CD4-positive, alpha-beta T cell treated with Interleukin-4 for 4 hours (primary cell): ENCODE measurements around the gene PRKG1.

ENCODE experiments used
- DNase-seq: peaks from one replicate; pipeline ENCODE4 v3.0.0-alpha.2; 2020

Gene PRKG1

DNA sequence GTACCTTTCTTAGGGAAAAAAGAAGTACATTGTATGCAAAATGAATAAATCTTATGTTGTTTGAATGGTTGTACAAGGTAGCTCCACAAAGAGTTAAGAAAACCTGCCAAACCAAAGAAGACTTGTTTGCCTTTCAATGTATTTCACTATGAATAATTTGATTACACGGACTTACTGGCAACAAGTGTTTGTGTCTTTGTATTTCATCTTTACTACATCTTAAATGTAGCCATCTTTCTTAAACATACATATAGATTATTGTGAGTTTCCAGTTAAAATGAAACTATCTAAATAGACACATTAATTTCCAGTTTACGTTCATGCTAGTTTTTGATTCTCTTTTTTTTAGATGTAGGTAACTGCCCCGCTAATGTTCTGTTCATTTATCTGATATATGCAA, 2.8 kb downstream of the PRKG1 start:
- no peak for DNase-seq

DNA sequence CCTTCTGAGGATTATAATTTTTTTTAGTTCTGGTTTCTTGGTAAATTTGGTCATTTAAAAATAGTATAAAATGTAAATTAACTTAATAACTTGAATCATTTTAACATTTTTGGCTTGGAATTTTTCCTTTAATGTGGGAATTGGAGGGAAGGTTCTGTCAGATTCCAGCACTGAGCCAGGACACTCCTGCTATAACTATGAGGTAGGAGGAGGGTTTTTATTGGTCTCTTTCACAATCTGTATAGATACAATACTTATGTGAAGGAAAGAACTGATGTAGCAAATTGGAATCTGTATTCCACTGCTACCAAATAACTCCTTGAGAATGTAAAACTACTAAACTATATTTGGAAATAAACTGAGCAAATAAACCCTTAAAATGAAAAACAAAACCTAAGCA, 3.2 kb downstream of the PRKG1 start:
- no peak for DNase-seq

DNA sequence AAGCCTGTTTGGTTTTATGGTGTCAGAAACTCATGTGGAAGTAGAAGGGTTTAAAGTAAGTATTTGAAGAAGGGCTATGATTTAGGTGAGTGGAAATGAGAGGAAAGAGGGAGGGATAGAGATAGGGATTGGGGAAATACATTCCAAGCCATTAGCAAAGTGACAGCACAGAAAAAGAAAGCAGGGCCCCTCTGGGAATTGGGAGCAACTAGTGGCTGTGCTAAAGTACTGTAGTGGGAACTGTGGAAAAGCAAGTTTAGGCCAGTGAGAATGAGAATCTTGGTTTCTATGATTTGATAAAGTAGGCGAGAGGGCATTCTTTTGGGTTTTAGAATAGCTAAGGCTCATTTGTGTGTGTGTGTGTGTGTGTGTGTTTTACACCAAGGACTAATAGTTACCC, 5.0 kb downstream of the PRKG1 start:
- no peak for DNase-seq

DNA sequence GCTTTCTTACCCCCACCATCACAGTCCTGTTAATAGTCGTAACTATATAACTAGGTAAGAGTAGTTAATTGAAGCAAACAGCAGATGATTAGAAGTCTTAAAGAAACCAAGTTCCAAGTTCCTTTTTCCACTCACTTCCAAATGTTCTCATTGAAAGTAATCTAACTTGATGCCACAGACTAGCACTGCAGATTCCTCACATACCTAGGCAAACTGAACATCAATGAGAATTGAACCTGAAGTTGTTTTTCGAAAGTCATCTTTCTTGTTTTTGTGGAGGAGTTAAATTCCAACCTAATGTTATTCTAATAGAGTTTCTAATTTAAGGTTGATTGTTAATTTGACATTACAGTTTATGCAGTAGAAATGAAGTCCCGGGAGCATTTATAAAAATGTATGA, 5.5 kb downstream of the PRKG1 start:
- no peak for DNase-seq

DNA sequence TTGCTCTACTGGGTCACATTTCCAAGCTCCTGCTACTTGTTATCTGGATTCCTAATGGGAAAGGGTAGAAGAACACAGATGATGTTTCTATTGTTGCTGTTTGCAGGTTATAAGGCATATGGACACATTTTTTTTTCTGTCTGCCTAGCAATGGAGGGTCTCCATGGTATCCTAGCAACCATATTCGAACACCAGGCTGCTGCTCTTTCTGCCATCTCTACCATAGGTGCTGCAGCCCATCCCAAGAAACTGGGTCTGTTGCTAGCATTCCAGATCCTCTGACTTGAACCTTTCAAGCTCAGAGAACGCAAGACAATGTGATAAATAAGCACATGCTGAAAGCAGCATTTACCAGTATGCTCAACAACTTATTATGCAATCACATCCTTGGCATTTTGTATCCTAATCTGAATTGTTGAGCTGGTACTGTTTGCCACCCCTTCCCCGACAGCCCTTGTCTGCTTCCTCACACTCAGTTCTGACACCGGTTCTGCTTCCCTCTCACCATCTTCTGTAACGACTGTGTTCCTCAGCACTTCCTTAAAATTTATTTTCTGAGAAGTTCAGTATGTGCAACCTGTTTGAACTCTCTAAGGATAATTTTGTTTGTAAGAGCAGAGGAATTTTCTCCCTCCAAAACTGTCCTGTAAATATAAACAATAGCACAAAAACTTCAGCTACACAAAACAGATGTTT, 6.2 kb downstream of the PRKG1 start:
- DNase-seq: no peak

DNA sequence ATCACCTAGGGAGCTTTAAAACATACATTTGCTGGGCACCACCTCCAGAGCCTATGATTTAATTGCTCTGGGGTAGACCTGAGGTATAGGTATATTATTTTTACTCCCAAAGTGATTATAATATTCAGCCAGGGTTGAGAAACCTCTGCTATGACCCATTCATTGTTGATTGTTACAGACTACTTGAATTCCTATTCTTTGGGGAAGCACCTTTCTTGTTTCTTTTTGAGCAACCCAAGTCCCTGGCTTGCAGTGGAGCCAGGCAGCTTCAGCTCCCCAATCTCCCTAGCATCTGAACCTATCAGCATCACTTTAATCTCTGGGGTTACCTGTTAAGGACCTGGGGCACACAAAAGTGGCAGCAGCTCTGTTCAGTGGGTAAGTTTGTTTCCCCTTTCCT, 8.6 kb downstream of the PRKG1 start:
- DNase-seq: no peak

DNA sequence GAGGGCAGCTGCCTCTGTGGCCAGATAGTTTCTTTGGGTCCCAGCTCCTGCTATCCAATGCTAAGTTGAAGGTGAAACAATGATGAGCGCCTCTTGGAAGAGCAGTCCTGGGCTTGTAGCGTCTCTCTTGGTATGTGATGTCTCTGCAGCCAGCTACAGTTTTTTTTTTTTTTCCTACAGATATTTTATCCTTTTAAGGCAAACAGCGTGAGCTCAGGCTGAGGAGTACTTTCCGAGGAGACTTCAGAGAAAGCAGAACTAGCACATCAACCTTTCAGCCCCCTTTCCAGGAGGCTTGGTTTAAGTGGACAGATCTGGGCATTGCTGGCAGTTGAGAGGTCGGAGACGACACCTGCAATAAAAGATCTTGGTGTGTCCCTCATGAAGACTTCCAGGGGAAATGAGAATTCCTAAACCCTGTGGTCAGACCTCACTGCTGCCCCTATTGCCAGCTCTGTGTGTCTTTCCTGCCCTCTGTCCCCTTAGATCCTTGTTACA, 9.1 kb downstream of the PRKG1 start:
- no peak for DNase-seq

DNA sequence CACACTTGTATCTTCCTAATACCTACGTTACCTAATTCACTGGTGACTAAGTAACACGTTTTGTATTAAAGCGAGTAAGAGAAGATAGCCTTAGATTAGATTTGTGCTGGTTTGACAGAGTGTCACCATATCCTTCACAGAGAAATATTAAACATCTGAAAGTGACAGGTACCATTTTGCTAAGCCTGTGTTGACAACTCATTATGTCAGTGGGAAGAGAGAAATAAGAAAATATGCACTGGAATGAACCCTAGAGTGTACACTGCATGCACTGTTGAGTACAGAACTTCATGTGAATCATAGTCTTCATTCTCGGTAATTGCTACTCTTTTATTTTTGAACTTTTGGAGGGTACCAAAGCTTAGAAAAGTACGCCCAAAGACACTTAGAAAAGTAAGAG, 10.9 kb downstream of the PRKG1 start:
- DNase-seq: no peak

DNA sequence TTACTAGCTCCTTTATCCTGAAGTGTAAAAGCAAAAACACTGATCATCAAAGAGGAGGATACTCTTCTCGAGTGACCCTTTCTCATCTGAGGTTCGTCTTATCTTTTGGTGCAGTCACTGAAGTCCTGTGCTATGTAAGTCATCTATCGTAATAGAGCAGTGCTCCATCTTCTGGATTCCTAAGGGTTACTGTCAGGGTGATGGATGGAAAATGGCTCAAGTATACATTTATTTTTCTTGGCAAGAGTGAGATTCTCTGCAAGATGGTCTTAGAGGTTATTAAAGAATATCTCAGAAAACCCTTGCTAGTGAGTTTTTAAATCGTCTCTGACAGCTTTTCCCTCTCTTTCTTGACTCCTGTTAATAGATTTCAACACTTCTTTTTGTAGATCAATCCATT, 12.4 kb downstream of the PRKG1 start:
- no peak for DNase-seq

DNA sequence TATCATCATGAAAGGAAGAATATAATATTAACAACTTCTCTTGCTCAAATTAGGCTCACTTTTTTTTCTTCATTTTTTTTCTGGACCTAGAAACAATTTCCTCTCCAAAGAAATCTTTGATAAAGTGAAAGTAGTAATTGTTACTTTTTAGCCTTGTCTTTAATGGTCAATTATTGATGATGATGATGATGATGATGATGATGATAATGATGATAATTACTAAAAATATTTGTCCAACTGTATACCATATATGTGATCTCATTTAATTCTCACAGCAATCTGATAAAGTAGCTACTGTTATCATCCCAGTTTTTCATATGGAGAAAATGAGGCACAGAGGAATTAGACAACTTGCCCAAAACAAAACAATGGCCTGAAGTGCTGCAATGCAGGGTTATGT, 12.8 kb downstream of the PRKG1 start:
- DNase-seq: no peak

DNA sequence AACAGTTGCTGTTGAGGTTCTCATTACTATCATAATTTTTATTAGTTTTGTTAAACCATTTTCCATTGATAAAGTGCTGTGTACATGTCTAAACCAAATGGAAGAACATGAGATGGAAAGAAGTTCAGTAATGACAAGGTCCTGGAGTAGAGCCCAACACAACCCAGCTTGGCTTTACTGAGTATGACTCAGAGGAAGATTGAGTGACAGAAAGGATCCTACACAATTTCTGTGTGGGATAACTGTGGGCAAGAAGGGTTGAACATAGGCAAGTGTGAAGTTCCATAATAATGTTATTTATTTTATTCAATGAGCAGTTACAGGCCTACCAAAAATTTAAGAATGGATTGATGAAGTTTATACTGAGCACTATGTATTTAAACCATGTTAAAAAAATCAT, 15.9 kb downstream of the PRKG1 start:
- no peak for DNase-seq

DNA sequence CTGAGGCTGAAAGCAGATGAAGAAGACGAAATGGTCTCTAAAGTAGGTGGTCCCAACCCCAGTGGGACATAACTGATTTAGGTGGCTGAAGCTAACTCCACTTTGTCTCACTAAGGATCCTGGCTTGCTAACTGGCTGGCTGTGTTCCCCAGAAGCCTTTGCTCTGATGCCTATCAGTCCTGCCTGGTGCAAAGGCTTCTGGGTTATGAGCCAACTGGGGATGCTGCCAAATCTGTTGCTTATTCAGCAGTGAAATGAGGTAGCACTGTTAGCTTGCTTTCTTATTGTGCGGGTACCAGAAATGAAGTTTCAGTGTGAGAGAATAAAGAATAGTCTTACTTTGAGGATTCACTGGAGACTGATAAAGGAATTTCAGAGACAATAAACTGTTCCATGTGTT, 18.1 kb downstream of the PRKG1 start:
- no peak for DNase-seq

DNA sequence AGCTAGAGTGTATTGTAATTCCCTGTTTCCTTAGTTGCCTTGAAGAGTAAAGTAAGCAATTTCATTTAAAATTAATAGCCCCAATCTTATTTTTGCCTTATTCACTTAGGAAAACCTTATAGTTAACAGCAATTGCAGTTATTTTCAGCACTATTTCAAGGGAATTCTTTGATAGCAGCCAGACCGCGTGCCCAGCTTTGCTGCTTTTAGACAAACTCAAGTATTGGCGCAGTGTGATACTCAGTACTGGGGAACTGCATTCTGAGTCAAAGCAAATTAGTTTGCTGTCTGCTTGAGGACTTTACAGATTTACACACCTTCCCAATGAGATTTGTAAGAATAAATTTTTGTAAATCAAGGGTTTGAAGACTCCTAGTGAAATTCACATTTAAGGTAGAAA, 21.2 kb downstream of the PRKG1 start:
- DNase-seq: no peak

DNA sequence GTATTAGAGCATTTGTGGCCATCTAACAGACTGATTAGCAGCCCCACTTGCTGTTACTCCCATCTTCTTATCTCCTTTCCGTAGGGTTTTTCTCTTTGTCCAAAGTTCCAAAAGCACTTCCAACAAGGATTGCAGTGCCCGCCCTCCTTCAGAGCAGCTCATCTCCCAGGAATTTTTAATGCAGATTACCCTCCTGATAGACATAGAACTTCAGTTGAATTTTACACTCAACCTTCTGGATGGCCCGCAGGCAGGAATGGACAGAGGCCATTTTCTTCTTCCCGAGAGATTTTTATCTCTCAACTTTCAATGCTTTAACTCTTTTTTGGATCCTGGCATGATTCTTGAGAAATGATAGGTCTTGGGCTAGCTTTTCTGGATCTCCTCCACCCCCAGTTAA, 23.3 kb downstream of the PRKG1 start:
- no peak for DNase-seq

DNA sequence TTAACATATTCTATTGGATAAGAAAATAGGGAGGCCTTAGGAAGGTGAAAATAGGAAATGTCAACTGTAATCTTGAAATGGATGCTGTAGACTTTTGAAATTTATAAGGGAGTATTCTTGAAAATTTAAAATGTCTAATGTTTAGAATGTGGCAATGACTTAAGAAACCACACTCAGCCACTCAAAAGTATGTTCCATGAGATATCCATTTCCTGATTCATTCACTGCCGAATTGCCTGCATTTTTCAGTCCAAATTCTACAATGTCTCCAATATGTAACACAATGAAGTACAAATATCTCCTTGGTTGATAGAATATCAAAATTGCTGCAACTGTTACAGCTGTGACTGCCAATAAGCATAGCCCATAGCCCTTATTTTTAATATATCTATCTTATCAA, 25.9 kb downstream of the PRKG1 start:
- DNase-seq: no peak

DNA sequence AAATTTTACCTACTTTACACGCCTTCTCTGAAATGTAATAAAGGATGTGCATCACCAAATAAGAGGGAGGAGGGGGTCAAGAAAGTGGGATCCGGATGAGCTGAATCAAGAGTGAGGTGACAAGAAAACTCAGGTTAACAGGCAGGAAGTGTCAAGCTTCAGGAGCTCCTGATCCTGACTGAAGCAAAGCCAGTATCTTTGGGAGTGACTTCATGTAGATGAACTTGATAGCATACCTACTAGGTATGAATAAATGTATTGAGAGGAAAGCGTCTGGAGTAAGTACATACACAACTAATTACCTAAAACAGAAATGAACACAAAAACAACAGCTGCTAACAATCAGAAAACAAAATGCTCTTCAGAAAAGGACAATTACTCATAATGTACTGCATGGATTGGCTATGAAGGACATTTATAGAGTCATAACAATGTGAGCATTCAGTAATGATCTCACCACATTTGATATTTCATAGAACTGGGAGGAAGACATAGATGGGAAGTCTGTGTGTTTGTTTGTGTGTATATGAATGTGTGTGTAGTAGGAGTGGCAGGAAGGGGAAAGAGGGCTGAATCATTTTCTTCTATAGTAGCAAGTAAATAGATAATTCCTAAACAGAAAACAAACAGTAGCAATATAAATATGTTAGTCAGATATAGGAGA, 29.4 kb downstream of the PRKG1 start:
- DNase-seq: no peak

DNA sequence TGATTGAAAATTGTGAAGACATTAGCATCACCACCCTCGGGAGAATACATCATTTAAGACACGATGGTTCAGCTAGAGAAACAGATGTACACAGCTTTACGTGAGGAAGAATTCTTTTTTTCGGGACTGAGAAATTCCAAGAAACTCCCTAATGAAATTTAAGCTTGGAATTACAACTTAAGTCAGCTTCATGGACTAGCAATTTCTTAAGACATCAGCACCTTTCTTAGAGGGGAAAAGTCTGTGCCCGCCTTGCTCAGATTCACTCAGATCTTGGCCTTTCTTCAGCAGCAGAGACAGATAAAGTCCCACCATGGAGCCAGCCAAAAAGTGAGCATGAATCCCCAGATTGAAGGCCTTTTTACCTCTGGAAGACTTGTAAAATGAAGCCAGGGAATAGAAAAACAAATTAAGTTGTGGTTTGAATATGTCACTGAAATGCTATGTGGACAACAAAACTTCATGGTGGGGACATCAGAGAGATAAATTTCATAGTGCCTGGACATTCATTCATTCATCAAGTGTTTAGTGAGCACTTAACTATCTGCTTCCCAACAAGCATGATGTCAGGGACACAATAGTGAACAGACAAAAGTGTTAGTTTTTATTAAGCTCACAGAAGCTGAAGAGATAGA, 32.1 kb downstream of the PRKG1 start:
- DNase-seq: no peak

DNA sequence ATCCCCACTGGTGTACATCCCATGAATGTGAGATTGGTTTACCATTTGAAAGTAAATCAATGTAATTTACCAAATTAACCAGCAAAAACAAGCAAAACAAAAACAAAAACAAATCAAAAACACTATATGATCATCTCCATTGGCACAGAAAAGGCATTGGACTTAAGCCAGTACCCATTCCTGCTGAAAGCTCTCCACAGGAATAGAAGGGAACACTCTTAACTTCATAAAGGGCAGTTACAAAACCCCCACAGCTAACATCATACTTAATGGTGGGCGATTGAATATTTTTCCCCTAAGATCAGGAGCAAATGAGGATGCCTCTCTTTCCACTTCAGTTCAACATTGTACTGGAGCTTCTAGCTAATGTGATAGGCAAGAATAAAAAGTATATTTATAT, 34.1 kb downstream of the PRKG1 start:
- DNase-seq: no peak

DNA sequence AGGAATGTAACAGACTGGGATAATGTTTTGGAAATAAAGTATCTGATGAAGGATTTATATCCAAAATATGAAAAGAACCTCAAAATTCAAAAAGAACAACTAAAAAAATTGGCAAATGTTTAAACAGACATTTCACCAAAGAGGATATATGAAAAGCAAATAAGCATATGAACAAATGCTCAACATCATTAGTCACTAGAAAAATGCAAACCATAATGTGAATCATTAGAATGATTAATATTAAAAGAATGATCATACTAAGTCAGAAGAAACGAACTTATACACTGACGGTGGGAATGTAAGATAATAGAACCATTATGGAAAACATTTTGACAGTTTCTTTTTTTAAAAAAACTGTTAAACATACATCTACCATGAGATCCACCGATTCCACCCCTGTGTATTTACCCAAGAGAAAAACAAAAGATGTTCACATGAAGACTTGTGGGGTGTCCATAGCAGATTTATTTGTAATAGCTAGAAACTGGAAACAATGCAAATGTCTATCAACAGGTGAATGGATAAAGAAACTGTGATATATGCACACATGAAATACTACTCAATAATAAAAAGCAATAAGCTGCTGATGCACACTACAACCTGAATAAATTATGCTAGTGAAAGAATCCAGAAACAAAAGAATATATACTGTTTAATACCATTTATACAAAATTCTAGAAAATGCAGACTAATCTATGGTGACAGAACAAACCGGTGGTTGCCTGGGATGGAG, 35.7 kb downstream of the PRKG1 start:
- DNase-seq: no peak

DNA sequence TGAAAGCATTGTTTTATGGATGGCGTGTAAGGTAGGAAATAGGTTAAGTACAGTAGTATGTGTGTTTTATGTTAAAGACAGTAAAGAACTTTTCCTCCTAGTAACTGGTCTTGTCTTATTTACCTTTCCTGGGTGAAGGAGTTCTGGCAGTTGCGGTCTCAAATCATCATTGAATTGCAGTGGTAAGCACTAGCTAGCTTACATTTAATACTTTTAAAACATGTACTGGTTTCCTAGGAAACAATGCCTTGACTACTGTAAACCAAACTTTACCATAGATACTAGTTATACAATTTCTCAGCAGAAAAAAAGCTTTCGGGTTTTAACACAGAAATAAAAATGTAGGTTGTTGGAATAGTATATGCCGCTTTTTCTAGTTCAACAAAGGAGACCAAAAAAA, 37.7 kb downstream of the PRKG1 start:
- DNase-seq: no peak

DNA sequence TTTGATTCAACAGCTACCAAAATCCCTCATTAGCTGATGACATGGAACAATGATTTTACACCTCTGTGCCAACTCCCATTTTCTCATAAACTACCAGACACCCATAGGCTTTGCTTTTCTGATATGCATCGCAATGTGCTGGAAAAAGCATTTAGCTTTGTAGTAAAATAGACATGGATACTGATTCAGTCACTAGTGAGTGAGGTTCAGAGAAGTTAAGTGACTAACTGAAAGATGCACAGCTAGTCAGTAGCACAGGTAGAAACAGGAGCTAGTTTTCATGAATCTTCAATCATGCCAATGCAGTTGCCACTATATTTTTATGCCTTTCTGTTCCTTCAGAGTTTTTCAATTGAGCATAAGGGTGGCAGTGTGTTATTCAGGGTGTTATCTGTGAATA, 38.7 kb downstream of the PRKG1 start:
- no peak for DNase-seq

DNA sequence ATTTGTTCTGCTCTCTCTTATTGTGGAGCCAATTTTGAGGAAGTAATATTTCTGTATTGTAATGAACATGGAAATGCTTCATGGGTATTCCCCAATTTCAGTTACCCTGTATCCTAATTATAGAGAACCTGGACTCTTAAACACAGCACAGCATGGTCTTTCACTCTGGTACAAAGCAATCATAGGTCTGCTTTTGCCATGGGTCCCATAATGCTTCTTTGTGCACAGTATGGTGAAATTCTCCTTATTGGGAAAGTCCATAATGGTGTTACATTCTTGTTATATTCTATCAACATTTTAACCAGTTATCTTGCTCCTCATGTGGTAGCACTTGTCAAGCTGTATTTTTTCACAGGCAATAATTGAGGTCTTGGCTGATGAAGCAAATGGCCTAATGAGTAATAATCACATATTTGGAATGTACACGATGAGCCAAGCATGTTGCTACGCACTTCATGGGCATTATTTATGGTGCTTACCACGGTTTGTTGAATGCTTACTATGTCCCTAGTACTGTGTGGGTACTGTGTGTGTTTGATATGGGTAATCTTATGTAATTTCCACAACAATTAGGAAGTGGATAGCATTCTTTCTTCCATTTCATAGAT, 42.9 kb downstream of the PRKG1 start:
- DNase-seq: no peak

DNA sequence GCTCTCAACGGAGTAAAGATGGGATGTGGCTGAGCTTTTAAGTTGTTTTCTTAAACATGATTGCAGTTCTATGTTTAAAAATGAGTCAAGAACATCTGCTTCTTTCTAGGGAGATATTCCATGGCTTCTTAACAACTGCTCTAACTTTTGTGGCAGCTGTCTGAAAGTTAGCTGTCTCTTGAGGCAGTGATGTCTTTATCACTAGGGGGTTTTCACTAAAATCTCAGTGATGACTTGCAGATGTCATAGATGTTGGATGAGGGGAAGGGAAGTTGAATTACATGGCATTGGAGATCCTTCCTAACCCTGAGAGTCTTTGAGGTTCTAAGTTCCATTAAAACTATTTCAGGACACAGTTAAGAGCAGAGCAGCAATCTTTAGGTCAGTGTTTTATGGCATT, 43.5 kb downstream of the PRKG1 start:
- DNase-seq: no peak
